ENCODE measurements around the gene CD40LG.

CD40LG gene

DNA sequence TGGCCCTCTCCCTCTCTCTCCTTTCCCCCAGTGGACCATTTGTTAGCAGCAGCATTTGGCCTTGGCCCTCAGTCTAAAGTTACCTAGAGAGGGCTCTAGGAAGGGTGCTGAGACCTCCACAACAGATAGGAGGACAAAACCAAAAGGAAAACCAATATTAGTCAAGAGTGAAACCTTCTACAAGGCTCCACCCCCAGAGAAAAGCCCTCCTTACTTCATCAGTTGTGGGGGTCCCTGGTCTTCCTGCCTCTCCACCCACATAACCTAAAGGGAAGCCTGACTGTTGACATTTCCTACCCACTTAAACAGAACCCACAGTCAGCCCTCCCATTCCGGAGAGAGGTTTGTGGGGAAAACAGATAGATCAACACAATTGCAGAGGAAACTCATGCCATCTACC is 4.7 kb upstream of the CD40LG start:
- Histone ChIP-seq H3K9ac (no peak overlapping the region), H3K4me2 (peak overlapping the region; percentile 26), H3K9me3 (peaks cover 11% of the 10 kb centered on the region), H3K4me1 (peaks cover 18% of the 10 kb centered on the region), H3K4me3 (no peak overlapping the region), H3K27me3 (peaks cover 84% of the 10 kb centered on the region), H3K36me3 (no peaks in the 10 kb centered on the region), H3K27ac (no peak overlapping the region), H4K20me1 (no peaks in the 10 kb centered on the region)
- no peak for TF ChIP-seq Cebpa-rat (IDR thresholded peaks at IDR 0.05)

DNA sequence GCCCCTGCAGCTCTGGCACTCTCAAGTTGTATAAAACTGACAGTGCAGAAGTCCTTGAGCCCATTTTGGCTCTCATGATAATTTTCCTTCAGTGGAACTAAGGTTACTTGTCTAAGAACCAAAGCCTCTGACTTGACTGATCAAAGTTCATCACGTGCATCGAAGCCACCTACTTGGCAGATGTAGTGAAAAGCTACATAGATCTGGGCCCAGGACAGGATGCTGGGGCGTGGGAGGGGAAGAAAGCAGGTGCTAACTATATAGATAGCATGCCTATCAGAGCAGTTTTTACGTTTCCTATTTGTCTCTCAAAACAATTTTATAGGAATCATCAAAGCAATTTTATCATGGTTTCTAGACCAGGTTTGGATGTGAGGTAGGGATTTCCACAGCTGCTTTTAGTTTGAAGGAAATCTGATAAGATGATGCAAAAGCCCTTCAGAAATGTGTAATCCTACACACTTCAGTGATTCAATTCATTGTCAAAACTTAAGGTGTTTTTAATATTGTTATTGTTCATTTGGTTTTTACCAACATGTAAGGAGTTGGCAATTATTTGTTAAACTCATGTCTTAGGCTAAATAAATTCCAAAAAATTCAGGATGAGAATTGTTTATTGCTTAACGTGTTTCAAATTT is 1.2 kb upstream of the CD40LG start:
- no peak overlapping the region for H3K4me3 ChIP-seq
- no peaks in the 10 kb centered on the region for H3K36me3 ChIP-seq
- no peak overlapping the region for H3K27ac ChIP-seq
- peaks cover 11% of the 10 kb centered on the region for H3K4me1 ChIP-seq
- peaks cover 82% of the 10 kb centered on the region for H3K27me3 ChIP-seq
- H4K20me1 ChIP-seq: no peaks in the 10 kb centered on the region
- peaks cover 11% of the 10 kb centered on the region for H3K9me3 ChIP-seq
- no peak for TF ChIP-seq Cebpa-rat (IDR thresholded peaks at IDR 0.05)
- no peak overlapping the region for H3K9ac ChIP-seq
- no peak overlapping the region for H3K4me2 ChIP-seq

DNA sequence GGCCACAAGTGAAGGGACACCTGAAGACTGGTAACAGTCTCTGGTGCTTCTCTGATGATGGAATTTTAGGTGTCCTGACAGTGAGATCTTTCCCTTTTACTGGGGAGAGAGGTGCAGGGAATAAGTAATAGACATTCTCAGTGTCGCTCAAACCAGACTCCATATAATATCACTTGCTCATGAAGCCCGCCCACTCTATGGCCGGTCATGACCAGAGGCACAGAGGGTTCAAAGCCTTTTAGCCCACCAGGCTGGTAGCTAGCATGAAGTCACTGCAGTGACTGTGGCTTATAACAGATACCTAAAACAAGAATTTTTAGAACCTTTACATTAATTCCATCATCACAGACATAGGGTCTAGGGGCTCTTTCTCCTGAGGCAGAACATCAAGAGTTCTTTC is 2.9 kb downstream of the CD40LG start:
- no peak overlapping the region for H3K4me2 ChIP-seq
- no peaks in the 10 kb centered on the region for H3K4me1 ChIP-seq
- H3K9ac ChIP-seq: no peak overlapping the region
- no peak for TF ChIP-seq Cebpa-rat (IDR thresholded peaks at IDR 0.05)
- H3K36me3 ChIP-seq: no peaks in the 10 kb centered on the region
- H3K9me3 ChIP-seq: peaks cover 11% of the 10 kb centered on the region
- no peak overlapping the region for H3K27ac ChIP-seq
- no peak overlapping the region for H3K4me3 ChIP-seq
- peaks cover 92% of the 10 kb centered on the region for H3K27me3 ChIP-seq
- no peaks in the 10 kb centered on the region; the same call in 1 of the 2 replicates for H4K20me1 ChIP-seq

DNA sequence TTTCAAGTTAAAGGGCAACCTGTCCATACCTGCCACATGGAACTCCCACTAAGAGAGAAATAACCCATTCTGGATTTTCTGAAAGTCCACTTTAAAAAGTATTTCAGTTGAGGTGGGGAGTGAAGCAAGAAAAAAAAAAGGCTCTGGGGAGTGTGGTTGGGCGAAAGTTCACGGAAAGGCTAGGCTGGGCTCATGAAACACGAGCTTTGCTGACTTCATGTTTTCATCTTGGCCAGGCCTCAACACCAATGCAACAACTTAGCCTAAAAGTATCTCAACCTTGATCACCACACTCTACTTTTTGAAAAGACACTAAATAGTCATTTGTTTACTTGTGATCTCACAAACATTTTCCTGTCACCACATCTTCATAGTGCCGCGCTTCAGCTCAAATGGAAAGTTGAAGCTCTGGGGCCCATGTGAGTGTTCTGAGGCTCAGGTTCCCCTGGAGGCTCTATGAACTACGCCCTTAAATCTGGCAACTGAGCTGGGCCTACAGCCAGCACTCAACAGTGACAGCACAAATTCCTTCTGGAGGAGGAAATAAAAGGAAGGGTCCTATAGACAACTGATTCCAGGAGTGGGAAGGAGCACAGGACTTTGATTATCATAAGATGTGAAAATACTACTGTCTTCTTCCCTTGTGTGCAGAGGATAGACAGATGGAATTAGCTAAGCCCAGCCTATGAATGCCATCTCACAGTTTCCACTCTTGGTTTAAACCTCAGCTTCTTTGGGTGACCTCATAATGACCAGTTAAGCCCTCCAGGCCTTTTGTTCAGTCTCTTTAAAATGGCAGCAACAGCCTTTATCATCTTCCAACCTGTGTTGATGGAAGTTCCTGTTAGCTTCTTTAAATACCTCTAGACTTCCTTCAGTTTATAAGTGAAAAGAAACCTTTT is 5.1 kb downstream of the CD40LG start:
- Histone ChIP-seq H3K27me3 (peaks cover 93% of the 10 kb centered on the region), H3K4me3 (no peak overlapping the region), H3K36me3 (no peaks in the 10 kb centered on the region), H3K9ac (no peak overlapping the region), H4K20me1 (no peaks in the 10 kb centered on the region; the same call in 1 of the 2 replicates), H3K27ac (no peak overlapping the region), H3K9me3 (no peaks in the 10 kb centered on the region), H3K4me1 (peaks cover 2% of the 10 kb centered on the region), H3K4me2 (no peak overlapping the region)
- TF ChIP-seq Cebpa-rat (IDR thresholded peaks at IDR 0.05): no peak

DNA sequence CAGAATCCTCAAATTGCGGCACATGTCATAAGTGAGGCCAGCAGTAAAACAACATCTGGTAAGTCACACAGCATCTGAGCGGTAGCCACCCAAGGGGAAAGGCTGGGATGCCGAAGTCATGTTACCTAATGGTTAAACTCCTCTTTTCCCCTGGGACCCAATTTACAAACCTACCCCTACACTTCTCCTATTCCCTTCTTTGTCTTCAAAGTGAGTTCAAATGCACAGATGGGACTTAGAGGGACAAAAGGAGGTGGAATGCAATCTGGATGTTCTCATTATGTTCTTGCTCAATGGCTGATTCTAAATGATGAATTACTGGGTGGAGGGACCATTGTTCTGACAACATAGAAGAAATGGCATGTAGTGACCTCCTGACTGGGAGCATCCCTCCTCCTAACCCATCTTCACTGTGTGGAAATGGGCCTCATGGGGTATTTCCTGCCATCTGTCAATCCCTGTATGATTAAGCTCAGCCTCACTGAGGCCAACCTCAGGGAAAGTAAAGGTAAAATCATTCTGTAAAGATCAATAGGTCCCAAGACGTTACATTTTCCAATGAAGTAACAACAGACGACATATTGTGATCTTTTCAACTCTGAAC is 8.5 kb downstream of the CD40LG start:
- no peaks in the 10 kb centered on the region; the same call in 1 of the 2 replicates for H4K20me1 ChIP-seq
- H3K9me3 ChIP-seq: no peaks in the 10 kb centered on the region
- no peak overlapping the region for H3K9ac ChIP-seq
- no peak for TF ChIP-seq Cebpa-rat (IDR thresholded peaks at IDR 0.05)
- no peaks in the 10 kb centered on the region for H3K36me3 ChIP-seq
- peaks cover 7% of the 10 kb centered on the region for H3K4me1 ChIP-seq
- H3K27me3 ChIP-seq: peaks cover 100% of the 10 kb centered on the region
- H3K4me3 ChIP-seq: no peak overlapping the region
- no peak overlapping the region for H3K4me2 ChIP-seq
- no peak overlapping the region for H3K27ac ChIP-seq

DNA sequence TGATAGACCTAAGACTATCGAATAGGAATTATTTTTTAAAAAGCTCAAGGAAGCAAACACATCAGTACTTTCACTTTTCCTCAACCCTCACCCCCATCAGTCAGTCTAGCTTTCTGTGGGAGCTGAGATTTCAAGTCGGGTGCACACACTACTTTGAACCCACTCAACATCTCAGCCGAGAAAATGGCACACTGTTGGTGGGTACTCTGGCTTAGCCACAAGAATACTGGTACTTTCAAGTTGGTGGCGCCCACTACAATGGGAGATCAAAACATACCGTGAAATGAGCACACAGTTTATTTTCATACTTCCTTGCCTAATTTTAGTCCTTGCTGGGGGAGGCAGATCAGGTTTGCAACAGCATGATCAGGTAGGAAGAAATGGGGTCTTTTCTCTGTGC is 10.2 kb downstream of the CD40LG start:
- no peak overlapping the region for H3K27ac ChIP-seq
- H3K4me2 ChIP-seq: peak overlapping the region; percentile 46
- H3K9me3 ChIP-seq: no peaks in the 10 kb centered on the region
- H3K36me3 ChIP-seq: no peaks in the 10 kb centered on the region
- TF ChIP-seq Cebpa-rat (IDR thresholded peaks at IDR 0.05): no peak
- H3K9ac ChIP-seq: no peak overlapping the region
- no peaks in the 10 kb centered on the region; the same call in 1 of the 2 replicates for H4K20me1 ChIP-seq
- peaks cover 7% of the 10 kb centered on the region for H3K4me1 ChIP-seq
- H3K4me3 ChIP-seq: no peak overlapping the region
- H3K27me3 ChIP-seq: peaks cover 95% of the 10 kb centered on the region

DNA sequence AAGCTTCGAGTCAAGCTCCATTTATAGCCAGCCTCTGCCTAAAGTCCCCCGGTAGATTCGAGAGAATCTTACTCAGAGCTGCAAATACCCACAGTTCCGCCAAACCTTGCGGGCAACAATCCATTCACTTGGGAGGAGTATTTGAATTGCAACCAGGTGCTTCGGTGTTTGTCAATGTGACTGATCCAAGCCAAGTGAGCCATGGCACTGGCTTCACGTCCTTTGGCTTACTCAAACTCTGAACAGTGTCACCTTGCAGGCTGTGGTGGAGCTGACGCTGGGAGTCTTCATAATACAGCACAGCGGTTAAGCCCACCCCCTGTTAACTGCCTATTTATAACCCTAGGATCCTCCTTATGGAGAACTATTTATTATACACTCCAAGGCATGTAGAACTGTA is 11.2 kb downstream of the CD40LG start:
- Histone ChIP-seq H3K4me1 (peaks cover 7% of the 10 kb centered on the region), H3K4me3 (no peak overlapping the region), H3K9ac (no peak overlapping the region), H4K20me1 (no peaks in the 10 kb centered on the region; the same call in 1 of the 2 replicates), H3K4me2 (no peak overlapping the region), H3K27me3 (peaks cover 85% of the 10 kb centered on the region), H3K27ac (no peak overlapping the region), H3K36me3 (no peaks in the 10 kb centered on the region), H3K9me3 (peaks cover 5% of the 10 kb centered on the region)
- TF ChIP-seq Cebpa-rat (IDR thresholded peaks at IDR 0.05): no peak

DNA sequence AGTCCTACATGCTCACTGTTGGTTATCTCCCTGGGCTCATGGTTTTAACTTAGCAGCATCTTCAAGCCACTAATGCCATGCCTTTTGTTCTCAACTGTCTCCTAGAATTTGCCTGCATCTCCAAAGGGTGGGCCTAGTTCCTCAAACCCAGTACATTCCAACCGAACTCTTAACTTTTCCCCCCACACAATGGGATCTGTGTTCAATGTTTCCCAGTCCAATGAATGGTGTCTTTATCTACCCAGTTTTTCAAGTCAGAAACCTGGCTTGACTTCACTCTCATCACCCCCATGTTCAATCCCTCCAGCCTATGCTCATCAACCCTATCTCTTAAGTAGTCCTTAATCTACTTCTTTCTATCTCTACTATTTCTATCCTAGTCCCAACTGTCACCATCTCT is 12.9 kb downstream of the CD40LG start:
- H3K9ac ChIP-seq: no peak overlapping the region
- no peaks in the 10 kb centered on the region for H4K20me1 ChIP-seq
- H3K4me1 ChIP-seq: peaks cover 11% of the 10 kb centered on the region
- TF ChIP-seq Cebpa-rat (IDR thresholded peaks at IDR 0.05): no peak
- peaks cover 84% of the 10 kb centered on the region for H3K27me3 ChIP-seq
- no peaks in the 10 kb centered on the region; the same call in 1 of the 2 replicates for H3K36me3 ChIP-seq
- H3K27ac ChIP-seq: no peak overlapping the region
- peaks cover 20% of the 10 kb centered on the region for H3K9me3 ChIP-seq
- H3K4me2 ChIP-seq: no peak overlapping the region
- no peak overlapping the region for H3K4me3 ChIP-seq

DNA sequence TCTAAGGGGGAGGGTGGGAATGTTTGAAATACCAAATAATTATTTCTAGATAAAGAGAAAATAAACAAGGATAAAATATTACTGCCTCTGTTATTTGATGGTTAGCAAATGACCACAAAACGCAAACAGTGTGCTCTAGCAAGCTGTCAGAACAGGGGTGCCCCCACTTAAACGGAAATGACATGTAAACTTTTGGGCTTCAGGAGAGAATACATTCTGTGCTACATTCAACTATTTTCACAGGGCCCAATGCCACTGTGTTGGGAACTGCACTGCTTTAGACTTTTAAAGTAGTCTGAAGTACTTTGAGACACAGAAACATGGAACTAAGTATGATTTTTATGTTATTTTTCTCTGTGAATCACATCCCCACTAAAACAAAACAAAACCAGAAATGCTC is 14.1 kb downstream of the CD40LG start:
- peaks cover 1% of the 10 kb centered on the region; the same call in 1 of the 2 replicates for H3K36me3 ChIP-seq
- no peak overlapping the region for H3K27ac ChIP-seq
- TF ChIP-seq Cebpa-rat (IDR thresholded peaks at IDR 0.05): no peak
- peaks cover 84% of the 10 kb centered on the region for H3K27me3 ChIP-seq
- no peak overlapping the region for H3K4me2 ChIP-seq
- no peak overlapping the region for H3K9ac ChIP-seq
- H3K4me1 ChIP-seq: peaks cover 19% of the 10 kb centered on the region
- no peaks in the 10 kb centered on the region for H4K20me1 ChIP-seq
- peaks cover 20% of the 10 kb centered on the region for H3K9me3 ChIP-seq
- H3K4me3 ChIP-seq: no peak overlapping the region

DNA sequence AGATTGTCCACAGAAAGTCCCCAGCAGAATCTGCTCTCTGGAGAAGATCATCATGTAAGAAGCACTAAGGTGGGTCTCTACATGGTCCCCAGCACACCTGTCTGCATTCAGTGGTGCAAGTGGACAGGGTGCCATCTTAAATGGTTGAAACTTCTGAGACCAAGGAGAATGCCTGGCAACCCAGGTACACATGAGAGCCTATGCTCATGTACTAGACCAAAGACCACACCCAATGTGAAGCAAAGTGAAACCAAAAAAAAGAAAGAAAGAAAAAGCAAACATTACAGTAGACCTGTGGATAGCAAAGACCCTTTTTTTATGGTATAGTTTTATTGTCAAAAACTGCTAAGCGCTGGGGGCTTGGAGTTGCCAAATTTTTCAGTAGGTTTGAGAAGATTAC is 15.0 kb downstream of the CD40LG start:
- Histone ChIP-seq H3K9ac (no peak overlapping the region), H3K4me3 (no peak overlapping the region), H3K27me3 (peaks cover 84% of the 10 kb centered on the region), H3K9me3 (peaks cover 20% of the 10 kb centered on the region), H3K4me1 (peaks cover 18% of the 10 kb centered on the region), H4K20me1 (no peaks in the 10 kb centered on the region), H3K4me2 (no peak overlapping the region), H3K36me3 (peaks cover 10% of the 10 kb centered on the region; the same call in 1 of the 2 replicates), H3K27ac (no peak overlapping the region)
- TF ChIP-seq Cebpa-rat (IDR thresholded peaks at IDR 0.05): no peak

Data from BLaER1 (cell line).